Limb (tissue), 2 donors: ENCODE results near the gene HMGXB4.

Experiments used
- DNase-seq, 2 donors: peaks; one replicate each; pipeline ENCODE4 v3.0.0-alpha.2; 2016; ENCODE audit errors: extremely low spot score in 2 of 2

HMGXB4 gene

GRCh38 chr22:35310556-35311550 lies 53.6 kb downstream of the HMGXB4 start:
- DNase-seq = no peak

GRCh38 chr22:35311551-35311999 lies 54.3 kb downstream of the HMGXB4 start:
- DNase-seq = no peak

DNA sequence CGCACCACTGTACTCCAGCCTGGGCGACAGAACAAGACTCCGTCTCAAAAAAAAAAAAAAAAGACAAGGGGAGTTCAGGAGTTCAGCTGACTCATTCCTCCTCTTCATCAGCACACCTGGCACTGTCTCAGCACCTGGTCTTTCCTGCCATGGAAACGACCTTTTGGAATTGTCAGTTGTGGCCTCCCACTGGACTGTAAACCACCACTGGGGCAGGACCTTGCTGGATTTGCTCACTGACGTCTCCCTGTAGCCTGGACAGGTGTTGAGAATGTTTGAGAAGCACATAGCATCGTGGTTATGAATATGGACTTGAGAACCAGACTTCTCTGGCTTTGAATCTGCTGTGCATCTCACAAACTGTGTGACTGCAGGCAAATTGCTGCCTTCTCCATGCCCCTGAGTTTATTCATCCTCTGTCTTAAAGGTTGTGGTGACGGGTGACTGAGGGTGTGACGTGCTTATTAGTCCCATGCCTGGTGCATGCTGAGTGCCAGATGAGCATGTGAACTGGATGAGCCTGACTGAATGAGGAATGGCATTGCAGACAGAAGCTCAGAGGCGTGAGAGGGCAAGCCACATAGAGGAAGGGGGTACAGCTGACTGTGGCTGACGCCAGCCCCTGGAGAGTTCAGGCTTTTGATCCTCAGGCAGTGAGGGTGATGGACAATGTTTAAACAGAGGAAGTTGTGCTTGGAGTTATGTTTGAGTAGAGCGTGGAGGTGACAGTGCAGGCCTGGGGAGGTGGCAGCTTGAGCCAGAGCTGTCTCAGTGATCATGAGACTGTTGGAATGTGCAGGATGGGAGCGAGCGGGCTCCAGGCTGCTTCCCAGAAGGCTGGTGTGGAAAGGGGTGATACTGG lies 55.1 kb downstream of the HMGXB4 start:
- DNase-seq = no peak

DNA sequence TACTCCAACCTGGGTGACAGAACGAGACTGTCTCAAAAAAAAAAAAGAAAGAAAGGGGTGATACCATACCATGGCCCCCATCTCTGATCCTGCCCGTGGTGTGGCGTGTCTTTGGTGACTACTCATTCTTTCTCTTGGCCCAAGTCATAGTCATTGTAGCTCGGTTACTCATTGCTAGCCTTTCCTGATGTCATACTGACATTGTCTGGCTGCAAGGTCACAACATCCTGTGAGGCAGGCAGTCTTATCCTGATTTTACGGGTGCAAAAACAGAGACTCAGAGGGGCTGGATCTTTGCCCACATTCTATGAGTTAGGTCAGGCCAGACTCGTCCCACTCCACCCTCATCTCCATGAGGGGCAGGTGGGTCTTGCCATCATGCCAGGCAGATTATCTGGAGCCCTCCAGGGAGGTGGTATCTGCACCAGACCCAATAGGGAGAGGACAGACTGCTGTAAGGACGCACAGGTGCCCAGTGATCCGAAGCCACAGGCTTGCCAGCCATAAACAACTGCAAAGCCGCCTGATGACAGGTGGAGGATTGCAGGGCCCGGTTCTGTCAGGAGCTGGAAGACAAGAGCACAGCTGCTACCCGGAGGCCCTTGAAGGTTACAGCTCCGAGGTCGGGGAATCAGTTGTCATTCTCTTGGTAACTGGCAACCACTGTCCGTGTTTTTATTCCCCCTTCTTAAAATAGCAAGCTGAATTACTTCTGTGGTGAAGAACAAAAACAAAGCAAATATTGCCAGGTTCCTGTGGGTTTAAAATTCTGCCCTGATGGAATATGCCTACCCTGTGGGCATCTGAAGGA lies 56.2 kb downstream of the HMGXB4 start:
- peak; percentile 56 to 58 for DNase-seq

DNA sequence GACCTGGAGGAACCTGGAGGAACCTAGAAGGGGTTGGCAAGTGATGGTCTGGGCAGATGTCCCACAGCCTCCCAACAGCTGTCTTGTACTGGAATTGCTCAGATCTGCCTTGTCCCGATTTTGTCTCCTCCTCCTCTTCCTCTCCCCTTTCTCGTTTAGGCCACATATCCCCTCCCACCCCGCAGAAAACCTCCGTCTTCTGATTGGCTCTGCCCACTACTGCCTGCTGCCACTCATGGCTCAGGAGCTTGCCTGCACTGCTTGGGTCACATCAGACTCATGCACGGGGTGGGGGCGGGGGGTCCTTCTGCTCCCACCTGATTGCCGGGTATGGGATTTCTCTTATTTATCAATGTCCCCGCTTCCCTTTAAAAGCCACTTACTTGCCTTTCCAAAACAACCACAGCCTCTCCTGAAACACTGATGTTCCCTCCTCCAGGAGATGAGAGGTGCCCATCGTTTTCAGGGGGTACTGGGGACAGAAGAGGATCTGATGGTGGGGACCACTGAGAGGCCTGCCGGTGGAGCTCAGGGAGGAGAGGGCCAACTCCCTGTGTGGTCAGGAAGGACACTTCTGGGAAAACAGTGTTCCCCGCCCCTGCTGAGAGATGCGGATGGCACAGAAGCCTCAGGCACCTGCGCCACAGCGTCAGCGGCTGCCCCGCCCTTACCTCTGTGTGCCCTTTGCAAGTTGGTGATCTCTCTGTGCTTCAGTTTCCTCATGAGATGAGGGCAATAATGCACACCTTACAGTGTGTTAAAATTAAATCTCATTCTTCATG lies 57.1 kb downstream of the HMGXB4 start:
- DNase-seq = no peak

DNA sequence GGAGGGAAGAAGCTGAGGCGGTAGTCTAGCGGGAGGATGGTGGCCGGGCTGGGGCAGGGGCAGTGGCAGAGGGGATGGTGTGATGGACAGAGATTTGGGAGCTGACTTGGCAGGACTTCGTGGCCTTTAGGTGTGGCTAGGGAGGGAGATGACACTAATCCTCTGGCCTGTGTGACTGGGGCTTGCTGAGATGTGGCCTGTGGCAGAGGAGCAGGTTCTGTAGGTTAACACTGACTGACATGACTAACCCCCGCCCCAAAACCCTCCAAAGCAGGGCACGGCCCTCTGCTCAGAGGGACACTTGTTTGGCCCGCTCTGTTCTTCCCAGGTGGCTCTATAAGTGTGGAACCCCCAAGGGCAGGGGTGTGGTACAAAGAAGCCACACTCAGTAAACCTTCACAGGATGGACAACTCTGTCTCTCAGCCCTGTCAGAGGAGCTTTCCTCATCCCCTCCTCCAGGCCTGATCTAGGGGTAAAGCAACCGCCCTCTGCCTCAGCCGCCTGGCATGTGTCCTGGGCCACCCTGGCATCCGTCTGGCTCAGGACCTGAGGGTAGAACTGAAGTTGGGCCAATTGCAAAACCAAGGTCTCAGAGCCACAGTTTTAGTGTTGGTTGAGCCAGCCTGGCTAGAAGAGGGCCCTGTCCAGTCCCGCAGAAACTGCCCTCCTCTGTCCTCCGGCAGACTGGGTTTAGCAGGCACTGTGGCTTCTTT lies 58.0 kb downstream of the HMGXB4 start:
- no peak for DNase-seq

GRCh38 chr22:35315855-35316745 lies 58.8 kb downstream of the HMGXB4 start:
- DNase-seq = no peak

GRCh38 chr22:35316751-35317150 lies 59.5 kb downstream of the HMGXB4 start:
- no peak for DNase-seq

GRCh38 chr22:35317680-35318290 lies 60.5 kb downstream of the HMGXB4 start:
- DNase-seq = no peak

GRCh38 chr22:35318346-35319215 lies 61.3 kb downstream of the HMGXB4 start:
- DNase-seq = no peak

- no peak for DNase-seq
Measured at GRCh38 chr22:35319244-35319985, 62.1 kb downstream of the HMGXB4 start.

DNA sequence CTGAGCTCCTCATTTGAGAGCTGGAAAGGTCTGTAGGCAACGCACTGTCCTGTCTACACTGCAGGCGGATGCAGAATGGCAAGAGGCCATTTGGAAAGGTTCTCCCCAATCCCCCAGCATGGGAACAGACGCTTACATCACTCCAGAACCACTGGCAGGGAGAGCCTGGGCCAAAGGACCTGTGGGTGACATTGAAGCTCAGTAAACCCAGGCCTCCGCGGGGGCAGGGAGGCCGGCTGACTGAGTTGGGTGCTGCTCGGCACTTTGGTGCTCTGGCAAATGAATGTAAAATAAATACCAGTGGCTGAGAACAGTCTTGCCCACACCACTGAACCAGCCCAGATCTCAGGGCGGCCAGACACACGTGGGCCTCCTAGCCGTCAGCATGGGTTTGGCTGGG lies 64.8 kb downstream of the HMGXB4 start:
- no peak for DNase-seq

DNA sequence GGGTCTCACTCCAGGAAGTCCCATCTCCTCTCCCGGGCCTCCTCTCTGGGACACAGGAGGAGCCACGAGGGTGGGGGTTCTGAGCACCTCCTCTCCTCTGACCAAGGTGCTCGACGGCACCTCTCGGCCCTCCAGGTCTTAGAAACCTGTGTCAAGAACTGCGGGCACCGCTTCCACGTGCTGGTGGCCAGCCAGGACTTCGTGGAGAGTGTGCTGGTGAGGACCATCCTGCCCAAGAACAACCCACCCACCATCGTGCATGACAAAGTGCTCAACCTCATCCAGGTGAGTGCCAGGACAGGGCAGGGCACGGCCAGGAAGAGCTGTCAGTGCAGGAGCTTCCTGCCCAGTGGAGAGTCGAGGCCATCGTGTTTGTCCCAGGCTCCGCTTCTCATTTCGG lies 65.6 kb downstream of the HMGXB4 start:
- DNase-seq = no peak

GRCh38 chr22:35323305-35323704 lies 66.0 kb downstream of the HMGXB4 start:
- DNase-seq = no peak

- no peak for DNase-seq
Measured at GRCh38 chr22:35324067-35324466, 66.8 kb downstream of the HMGXB4 start.

DNA sequence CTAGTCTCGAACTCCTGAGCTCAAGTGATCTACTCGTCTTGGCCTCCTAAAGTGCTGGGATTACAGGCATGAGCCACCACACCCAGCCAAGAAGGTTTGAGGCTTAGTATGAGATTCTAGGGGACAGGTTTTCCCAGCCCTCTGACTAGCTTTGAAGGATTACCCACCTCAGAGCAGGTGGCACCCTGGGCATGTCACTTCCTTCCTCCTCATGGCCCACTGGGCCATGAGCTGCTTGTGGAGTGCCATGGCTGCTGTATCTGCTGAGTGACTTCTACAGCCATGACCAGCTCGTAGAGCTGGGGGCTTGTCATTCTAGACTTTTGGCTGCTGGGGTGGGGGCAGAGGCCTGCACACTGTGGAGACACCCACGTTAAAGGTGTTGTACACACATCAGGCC lies 67.5 kb downstream of the HMGXB4 start:
- no peak for DNase-seq

GRCh38 chr22:35325209-35325608 lies 67.9 kb downstream of the HMGXB4 start:
- DNase-seq = no peak
